NCI-H2196 (cell line): Measurements from ENCODE around the gene ZNF598.
"Not testable (repeated sequence)": the region's sequence is repeated elsewhere in the genome, so short reads cannot be mapped to it uniquely, and the experiment has no call there.

Experiments used
- DNase-seq: peaks from one replicate; lab custom pipeline; 2025; ENCODE audit not compliant: unreplicated experiment; lab: John Stamatoyannopoulos, UW

ZNF598 gene

GRCh38 chr16:2040787-2041522 is 31.3 kb upstream of the ZNF598 start:
- DNase-seq: peak; percentile 78

- no peak for DNase-seq
These were observed 30.6 kb upstream of the ZNF598 start for GRCh38 chr16:2040041-2040786.

GRCh38 chr16:2039274-2040031 is 29.8 kb upstream of the ZNF598 start:
- peak; percentile 41 for DNase-seq

GRCh38 chr16:2038382-2039231 is 29.0 kb upstream of the ZNF598 start:
- no peak for DNase-seq

GRCh38 chr16:2037647-2038381 is 28.2 kb upstream of the ZNF598 start:
- DNase-seq: no peak

GRCh38 chr16:2037115-2037514 is 27.5 kb upstream of the ZNF598 start:
- DNase-seq: no peak

GRCh38 chr16:2036200-2036966 is 26.8 kb upstream of the ZNF598 start:
- DNase-seq: no peak

GRCh38 chr16:2035431-2036199 is 26.0 kb upstream of the ZNF598 start:
- DNase-seq: no peak

GRCh38 chr16:2034696-2035430 is 25.2 kb upstream of the ZNF598 start:
- DNase-seq: no peak

GRCh38 chr16:2033909-2034695 is 24.5 kb upstream of the ZNF598 start:
- not testable (repeated sequence) for DNase-seq

- no peak for DNase-seq
These were observed 23.7 kb upstream of the ZNF598 start for GRCh38 chr16:2033057-2033908.

GRCh38 chr16:2032285-2033056 is 22.9 kb upstream of the ZNF598 start:
- no peak for DNase-seq

GRCh38 chr16:2031081-2031577 is 21.5 kb upstream of the ZNF598 start:
- no peak for DNase-seq

- DNase-seq: no peak
These were observed 20.4 kb upstream of the ZNF598 start for GRCh38 chr16:2030036-2030435.

GRCh38 chr16:2029350-2029749 is 19.7 kb upstream of the ZNF598 start:
- no peak for DNase-seq
